KMS-11 (cell line): ENCODE results near the gene PPP1R9A.

Experiments used
- H2AFZ ChIP-seq: fragments of 200-600 bp; sonication (generic); 2 replicates; pipeline ENCODE4 v1.6.1; 2016; ENCODE audit warnings: antibody characterized with exemption, mixed run types, low read depth
- H3K27ac ChIP-seq: fragments of 200-600 bp; sonication (generic); 2 replicates; pipeline ENCODE4 v1.6.1; 2016; ENCODE audit warnings: mild to moderate bottlenecking, mixed run types
- H3K27me3 ChIP-seq: fragments of 200-600 bp; sonication (generic); 2 replicates; pipeline ENCODE4 v1.6.1; 2017; ENCODE audit warnings: mild to moderate bottlenecking, low read depth, mixed run types, moderate library complexity; ENCODE audit not compliant: insufficient read depth
- H3K36me3 ChIP-seq: fragments of 200-600 bp; sonication (generic); 2 replicates; pipeline ENCODE4 v1.6.1; 2017; ENCODE audit warnings: mild to moderate bottlenecking, mixed run types; ENCODE audit not compliant: insufficient read depth
- H3K4me1 ChIP-seq: fragments of 200-600 bp; sonication (generic); 2 replicates; pipeline ENCODE4 v1.6.1; 2016; ENCODE audit warnings: mild to moderate bottlenecking, low read depth, mixed run types; ENCODE audit not compliant: poor library complexity, severe bottlenecking
- H3K4me2 ChIP-seq: fragments of 200-600 bp; sonication (generic); 2 replicates; pipeline ENCODE4 v1.7.0; 2016; ENCODE audit warnings: mild to moderate bottlenecking, mixed run types
- H3K4me3 ChIP-seq: fragments of 200-600 bp; sonication (generic); IDR thresholded peaks from 2 replicates; pipeline ENCODE4 v1.6.1; 2017; ENCODE audit warnings: low read depth, low read length, mixed read lengths; ENCODE audit not compliant: insufficient read depth
- H3K79me2 ChIP-seq: fragments of 200-600 bp; sonication (generic); 2 replicates; pipeline ENCODE4 v1.6.1; 2016; ENCODE audit warnings: low read depth, mixed run types; ENCODE audit not compliant: insufficient read depth
- H3K9ac ChIP-seq: fragments of 200-600 bp; sonication (generic); 2 replicates; pipeline ENCODE4 v1.6.1; 2016; ENCODE audit warnings: mild to moderate bottlenecking, mixed run types
- H4K20me1 ChIP-seq: fragments of 200-600 bp; sonication (generic); 2 replicates; pipeline ENCODE4 v1.6.1; 2016; ENCODE audit warnings: mild to moderate bottlenecking, mixed run types; ENCODE audit not compliant: insufficient read depth
- CTCF ChIP-seq: fragments of 200-600 bp; sonication (generic); conservative IDR thresholded peaks from 2 replicates; pipeline ENCODE4 v1.6.1; 2017; ENCODE audit warnings: low read depth, mild to moderate bottlenecking, antibody characterized with exemption, low read length, moderate library complexity, mixed read lengths

The PPP1R9A gene

GRCh38 chr7:95001258-95001657, 93.9 kb downstream of the PPP1R9A start:
- no peak for TF ChIP-seq CTCF
- no peaks in the 10 kb centered on the region for H4K20me1 ChIP-seq
- no peak overlapping the region for H3K4me2 ChIP-seq
- no peaks in the 10 kb centered on the region for H3K79me2 ChIP-seq
- H3K36me3 ChIP-seq: no peaks in the 10 kb centered on the region
- no peak overlapping the region for H3K9ac ChIP-seq
- H3K27me3 ChIP-seq: no peaks in the 10 kb centered on the region
- H3K4me3 ChIP-seq: no peak overlapping the region
- H3K4me1 ChIP-seq: no peaks in the 10 kb centered on the region
- no peak overlapping the region for H3K27ac ChIP-seq
- H2AFZ ChIP-seq: no peak overlapping the region

- Histone ChIP-seq H3K9ac (no peak overlapping the region), H3K4me1 (no peaks in the 10 kb centered on the region), H3K36me3 (no peaks in the 10 kb centered on the region), H3K27me3 (no peaks in the 10 kb centered on the region), H4K20me1 (no peaks in the 10 kb centered on the region), H3K79me2 (no peaks in the 10 kb centered on the region), H3K27ac (no peak overlapping the region), H3K4me3 (no peak overlapping the region), H2AFZ (no peak overlapping the region), H3K4me2 (no peak overlapping the region)
- no peak for TF ChIP-seq CTCF
These were observed 94.6 kb downstream of the PPP1R9A start for GRCh38 chr7:95001815-95002561.

GRCh38 chr7:95002775-95003174, 95.4 kb downstream of the PPP1R9A start:
- H3K79me2 ChIP-seq: no peaks in the 10 kb centered on the region
- H3K9ac ChIP-seq: no peak overlapping the region
- H2AFZ ChIP-seq: no peak overlapping the region
- no peak overlapping the region for H3K4me2 ChIP-seq
- no peak overlapping the region for H3K4me3 ChIP-seq
- TF ChIP-seq CTCF: no peak
- H3K27me3 ChIP-seq: no peaks in the 10 kb centered on the region
- no peak overlapping the region for H3K27ac ChIP-seq
- no peaks in the 10 kb centered on the region for H3K36me3 ChIP-seq
- H3K4me1 ChIP-seq: no peaks in the 10 kb centered on the region
- H4K20me1 ChIP-seq: no peaks in the 10 kb centered on the region

- Histone ChIP-seq H3K36me3 (no peaks in the 10 kb centered on the region), H3K79me2 (no peaks in the 10 kb centered on the region)
These were observed 97.3 kb downstream of the PPP1R9A start for GRCh38 chr7:95004618-95005247.

More at GRCh38 chr7:95004618-95005247, 97.3 kb downstream of the PPP1R9A start:
- H3K9ac ChIP-seq: no peak overlapping the region
- H3K27me3 ChIP-seq: no peaks in the 10 kb centered on the region
- H2AFZ ChIP-seq: no peak overlapping the region
- H3K4me1 ChIP-seq: no peaks in the 10 kb centered on the region
- no peak overlapping the region for H3K27ac ChIP-seq
- no peak overlapping the region for H3K4me2 ChIP-seq
- no peak for TF ChIP-seq CTCF
- H4K20me1 ChIP-seq: no peaks in the 10 kb centered on the region
- no peak overlapping the region for H3K4me3 ChIP-seq
